IPS-18c (cell line): ENCODE data around the gene EML6.
"Not testable (repeated sequence)": the region's sequence is repeated elsewhere in the genome, so short reads cannot be mapped to it uniquely, and the experiment has no call there.

Experiments used
- H3K4me3 ChIP-seq: 2 replicates; pipeline ENCODE4 v1.7.0; 2013; ENCODE audit warnings: low read depth, mild to moderate bottlenecking, low read length, moderate library complexity; ENCODE audit not compliant: insufficient read depth
- H3K9me3 ChIP-seq: one replicate; pipeline ENCODE4 v1.6.1; 2013; ENCODE audit warnings: mild to moderate bottlenecking, low read length, moderate library complexity; ENCODE audit not compliant: control insufficient read depth, insufficient read depth

EML6 gene

DNA sequence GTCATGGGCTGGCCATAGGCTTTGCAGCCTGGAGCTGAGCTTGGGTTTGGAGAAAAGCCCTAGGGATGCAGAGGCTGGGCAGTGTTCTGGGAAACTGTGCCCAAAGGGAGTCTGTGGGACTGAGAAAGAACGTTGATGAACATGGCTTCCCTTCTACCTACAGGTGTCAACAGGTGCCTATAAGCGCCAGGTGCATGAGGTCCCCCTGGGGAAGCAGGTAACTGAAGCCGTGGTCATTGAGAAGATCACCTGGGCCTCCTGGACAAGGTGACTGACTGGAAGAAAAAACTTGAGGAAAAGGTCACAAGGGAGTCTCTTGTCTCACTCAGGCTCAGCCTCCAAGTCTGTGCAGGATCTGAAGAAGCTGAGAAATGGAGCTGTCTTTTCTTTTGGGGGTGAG lies 243.4 kb downstream of the EML6 start:
- no peaks in the 10 kb centered on the region for H3K9me3 ChIP-seq
- H3K4me3 ChIP-seq = no peak overlapping the region

DNA sequence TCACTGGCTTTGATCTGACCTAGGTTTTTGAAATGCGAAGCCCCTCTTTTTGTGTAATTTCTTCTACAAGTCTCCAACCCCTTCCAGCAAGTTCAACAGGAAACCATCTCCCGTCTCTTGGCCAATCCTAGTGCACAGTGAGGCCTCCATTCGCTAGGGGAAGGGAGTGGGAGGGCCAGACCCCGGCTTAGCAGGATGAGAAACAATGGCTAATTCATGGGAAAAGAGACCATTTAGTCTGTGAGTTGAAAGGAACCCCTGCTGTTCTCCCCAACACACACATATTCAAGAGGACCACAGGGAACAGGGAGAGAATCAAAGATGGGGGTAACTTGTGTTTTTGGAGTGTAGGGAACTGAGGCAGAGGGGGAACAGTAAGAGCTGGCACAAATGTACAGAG lies 243.8 kb downstream of the EML6 start:
- no peak overlapping the region for H3K4me3 ChIP-seq
- H3K9me3 ChIP-seq = no peaks in the 10 kb centered on the region

DNA sequence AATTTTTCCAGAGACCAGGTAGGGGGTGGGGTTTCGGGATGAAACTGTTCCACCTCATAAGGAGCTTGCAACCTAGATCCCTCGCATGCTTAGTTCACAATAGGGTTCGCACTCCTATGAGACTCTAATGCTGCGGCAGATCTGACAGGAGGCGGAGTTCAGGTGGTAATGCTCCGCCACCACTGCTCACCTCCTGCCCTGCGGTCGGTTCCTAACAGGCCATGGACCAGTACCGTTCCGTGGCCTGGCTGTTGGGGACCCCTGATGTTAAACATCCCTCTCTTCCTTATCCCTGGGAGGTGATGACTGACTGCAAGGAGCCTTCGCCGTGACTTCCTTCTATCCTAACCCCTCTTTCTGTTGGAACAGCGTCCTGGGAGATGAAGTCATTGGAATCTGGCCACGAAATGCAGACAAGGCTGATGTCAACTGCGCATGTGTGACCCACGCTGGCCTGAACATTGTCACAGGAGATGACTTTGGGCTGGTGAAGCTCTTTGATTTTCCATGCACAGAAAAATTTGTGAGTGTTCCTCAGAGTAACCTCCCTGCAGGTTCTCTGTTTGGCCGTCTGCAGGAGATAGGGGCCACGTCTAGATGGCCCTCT lies 244.4 kb downstream of the EML6 start:
- Histone ChIP-seq H3K9me3 (no peaks in the 10 kb centered on the region), H3K4me3 (no peak overlapping the region)

DNA sequence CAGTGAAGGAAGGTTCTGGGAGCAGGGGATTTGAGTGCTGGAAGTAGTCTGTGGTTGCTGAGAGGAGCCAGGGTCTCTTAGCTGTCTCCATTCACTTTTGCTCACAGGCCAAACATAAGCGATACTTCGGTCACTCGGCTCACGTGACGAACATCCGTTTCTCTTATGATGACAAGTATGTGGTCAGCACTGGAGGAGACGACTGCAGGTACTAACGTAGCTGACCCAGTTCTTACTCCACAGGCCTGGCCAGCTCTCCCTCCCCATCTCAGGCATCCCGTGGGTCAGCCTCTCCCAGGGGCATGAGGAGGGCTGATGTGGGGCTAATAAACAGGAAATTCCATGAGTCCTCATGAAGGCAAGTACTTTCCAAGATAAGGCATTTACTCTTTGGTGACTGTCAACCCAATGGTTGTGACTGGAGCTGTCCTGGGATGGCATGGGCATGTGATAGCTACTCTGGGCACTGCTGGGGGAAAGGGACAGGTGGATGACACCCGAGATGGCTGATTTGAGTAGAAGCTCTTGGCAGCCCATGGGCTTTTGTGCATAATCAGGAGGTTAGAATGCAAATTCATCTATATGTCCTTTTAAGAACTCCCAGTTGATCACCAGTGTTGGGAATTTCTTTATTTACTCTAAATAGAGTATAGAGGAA lies 245.2 kb downstream of the EML6 start:
- H3K4me3 ChIP-seq = no peak overlapping the region
- H3K9me3 ChIP-seq = no peaks in the 10 kb centered on the region

DNA sequence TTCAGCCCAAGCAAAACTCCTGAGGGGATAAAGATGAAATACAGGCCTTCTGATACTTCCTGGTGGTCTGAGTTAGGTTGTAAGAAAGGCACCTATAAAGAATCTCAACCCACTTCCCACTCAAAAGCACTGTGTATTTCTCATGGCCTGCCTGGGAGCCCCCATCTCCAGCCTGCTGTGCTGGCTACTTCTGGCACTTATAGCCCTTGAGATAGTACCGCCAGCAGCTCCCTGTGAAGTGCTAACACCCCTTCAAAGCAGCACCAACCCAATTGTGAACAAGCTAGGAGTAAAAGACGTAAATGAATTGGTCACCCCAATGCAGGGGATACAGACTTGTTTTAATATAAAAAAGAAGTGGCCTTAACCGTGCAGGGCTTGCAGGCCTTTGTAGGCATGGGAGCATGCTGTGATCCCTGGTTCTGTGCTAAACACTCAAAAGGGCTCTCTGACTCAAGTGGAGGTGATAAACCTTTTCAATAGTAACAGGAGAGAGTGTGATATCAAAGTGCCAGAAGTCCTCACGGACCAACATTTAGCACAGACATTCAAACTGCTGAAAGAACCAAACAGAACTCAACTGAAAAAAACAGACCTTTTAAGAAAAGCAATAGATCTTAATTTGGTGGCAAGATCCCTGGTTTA lies 246.0 kb downstream of the EML6 start:
- Histone ChIP-seq H3K9me3 (no peaks in the 10 kb centered on the region), H3K4me3 (no peak overlapping the region)

DNA sequence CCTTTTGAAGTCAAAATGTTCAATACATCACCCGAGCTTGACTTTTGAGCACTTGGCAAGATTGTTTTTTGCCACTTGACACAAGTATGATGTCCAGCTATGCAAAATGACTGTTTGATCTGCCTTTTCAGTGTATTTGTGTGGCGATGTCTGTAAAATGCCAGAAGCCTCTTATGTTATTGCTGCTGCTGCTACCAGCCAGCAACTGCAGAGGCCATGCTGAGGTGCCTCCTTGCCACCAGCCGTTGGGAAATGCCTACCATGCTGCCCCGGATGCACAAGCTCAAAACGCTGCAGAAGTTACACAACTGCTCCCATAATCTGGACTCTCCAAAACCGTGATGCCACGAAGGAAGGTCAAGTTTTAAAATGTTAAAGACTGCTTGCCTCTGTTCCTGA lies 246.5 kb downstream of the EML6 start:
- Histone ChIP-seq H3K4me3 (no peak overlapping the region), H3K9me3 (no peaks in the 10 kb centered on the region)

DNA sequence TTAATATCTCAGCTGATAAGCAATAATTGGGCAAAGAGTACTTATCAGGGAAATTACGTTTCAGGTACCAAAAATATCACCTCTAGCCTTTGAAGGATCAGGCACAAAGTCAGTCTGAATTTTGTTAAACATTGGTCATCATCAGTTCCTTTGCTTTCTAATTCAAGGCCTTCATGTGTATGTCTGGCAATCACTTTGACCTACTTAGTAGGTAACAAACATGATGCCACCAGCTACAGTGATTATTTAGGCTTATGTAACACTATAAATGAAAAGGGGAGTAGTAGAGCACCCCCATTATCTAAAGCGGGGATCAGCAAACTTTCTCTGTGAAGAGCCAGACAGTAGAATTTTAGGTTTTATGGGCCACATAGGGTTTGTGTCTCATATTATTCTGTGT lies 251.7 kb downstream of the EML6 start:
- H3K9me3 ChIP-seq = no peaks in the 10 kb centered on the region
- H3K4me3 ChIP-seq = no peak overlapping the region

DNA sequence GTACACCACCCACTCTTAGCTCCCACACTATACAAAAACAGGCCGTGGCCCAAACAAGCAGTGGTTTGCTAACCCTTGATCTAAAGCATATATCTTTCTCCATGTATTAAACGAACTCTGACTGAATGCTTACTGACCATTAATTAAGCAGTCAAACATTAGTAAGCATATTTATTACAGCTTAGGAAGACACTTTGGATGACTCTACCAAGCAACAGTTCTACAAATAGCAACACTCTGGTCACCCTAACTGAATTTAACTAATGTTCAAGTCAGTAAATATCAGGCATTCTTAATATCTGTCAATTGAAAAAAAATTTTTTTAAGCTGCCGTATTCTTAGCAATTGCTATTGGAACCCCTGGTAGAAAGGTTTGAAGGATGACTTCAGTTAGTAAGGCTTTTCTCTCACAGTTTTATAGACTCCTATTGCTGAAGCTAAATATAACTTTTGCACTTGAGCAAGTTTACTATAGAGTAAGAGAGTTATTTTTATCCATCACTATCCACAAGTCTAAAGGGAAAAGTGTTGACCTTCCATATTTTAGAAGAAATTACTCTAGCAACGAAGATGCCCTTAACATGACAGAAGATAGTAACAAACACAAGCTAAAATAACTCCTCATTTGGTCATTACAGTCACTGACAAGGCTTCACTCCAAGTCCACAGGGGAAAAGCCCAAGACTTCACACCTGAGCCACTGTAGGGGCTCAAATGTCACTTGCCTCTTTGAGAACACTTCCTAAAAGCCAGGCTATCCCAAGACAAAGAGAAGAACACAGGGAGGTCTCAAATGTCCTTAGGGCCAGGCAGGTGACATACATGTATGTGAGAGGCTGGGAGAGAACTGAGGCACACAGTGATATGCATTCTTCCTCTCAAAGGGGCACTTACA lies 252.4 kb downstream of the EML6 start:
- no peak overlapping the region for H3K4me3 ChIP-seq
- no peaks in the 10 kb centered on the region for H3K9me3 ChIP-seq

DNA sequence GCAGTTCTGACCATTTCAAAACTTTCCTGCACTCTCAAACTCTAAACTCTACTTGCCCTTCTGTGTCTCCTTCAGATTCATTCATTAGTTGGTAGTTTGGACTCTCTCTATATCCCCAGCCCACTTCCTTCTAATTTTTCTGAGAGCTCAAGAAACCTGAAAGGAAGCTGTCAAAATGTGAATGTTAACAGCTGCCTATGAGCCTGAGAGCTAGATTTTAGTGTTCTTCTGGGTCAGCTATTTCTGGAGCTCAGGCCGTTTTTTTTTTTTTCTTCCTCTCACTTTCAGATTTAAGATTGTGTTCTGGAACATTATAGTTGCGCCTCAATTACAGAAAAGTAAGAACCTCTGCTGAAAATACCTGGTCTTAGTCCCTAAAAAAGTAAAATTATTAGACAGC lies 253.7 kb downstream of the EML6 start:
- Histone ChIP-seq H3K4me3 (no peak overlapping the region), H3K9me3 (no peaks in the 10 kb centered on the region)

DNA sequence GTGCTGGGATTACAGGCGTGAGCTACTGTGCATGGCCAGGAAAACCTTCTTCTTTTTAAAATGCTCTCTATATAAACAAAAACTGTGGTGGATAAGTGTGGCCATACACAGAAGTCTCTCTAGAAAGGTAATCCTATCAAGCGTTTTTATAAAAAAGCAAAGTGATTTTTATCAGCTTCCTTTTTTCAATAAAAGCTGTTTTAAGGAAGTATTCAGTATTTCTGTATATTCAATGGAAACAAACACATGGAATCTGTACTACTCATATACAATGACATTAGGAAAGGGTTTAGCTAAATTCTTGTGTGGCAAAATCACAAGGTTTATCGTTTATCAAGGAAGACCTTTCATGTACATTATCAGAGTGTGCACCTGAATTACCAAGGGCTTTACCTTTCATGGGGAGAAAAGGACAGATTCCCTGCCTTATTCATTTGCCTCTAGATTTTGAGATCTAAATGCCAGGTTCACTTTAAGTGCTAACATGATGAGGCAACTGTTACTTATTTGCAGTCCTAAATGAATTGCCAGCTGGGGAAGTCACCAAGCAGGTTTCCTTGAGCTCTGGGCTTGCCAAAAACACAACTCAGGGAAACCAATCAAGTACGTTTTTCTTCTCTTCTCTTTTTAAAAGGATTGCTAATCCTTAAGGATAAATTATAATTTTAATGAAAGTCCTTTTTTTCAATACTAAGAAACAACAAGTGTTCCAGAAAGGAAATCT lies 256.0 kb downstream of the EML6 start:
- H3K4me3 ChIP-seq = no peak overlapping the region
- no peaks in the 10 kb centered on the region for H3K9me3 ChIP-seq

DNA sequence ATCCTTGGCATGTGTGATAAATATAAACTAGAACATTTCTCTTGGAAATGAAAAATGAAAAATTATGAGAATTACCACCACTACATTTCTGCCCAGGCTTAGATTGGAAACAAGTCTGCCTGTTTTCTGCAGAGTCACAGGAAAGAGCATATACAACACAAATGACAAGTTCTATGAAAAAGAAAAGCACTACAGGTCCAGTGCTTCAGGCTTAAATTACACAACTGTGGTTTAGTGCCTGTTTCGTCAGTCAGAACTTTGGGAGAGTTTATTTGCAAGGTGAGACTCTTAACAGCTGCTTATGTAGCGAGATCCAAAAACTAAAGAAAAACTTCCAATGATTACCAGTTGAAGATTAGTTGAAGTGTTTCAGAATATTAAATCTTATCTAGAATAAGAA lies 257.9 kb downstream of the EML6 start:
- Histone ChIP-seq H3K4me3 (no peak overlapping the region), H3K9me3 (no peaks in the 10 kb centered on the region)

DNA sequence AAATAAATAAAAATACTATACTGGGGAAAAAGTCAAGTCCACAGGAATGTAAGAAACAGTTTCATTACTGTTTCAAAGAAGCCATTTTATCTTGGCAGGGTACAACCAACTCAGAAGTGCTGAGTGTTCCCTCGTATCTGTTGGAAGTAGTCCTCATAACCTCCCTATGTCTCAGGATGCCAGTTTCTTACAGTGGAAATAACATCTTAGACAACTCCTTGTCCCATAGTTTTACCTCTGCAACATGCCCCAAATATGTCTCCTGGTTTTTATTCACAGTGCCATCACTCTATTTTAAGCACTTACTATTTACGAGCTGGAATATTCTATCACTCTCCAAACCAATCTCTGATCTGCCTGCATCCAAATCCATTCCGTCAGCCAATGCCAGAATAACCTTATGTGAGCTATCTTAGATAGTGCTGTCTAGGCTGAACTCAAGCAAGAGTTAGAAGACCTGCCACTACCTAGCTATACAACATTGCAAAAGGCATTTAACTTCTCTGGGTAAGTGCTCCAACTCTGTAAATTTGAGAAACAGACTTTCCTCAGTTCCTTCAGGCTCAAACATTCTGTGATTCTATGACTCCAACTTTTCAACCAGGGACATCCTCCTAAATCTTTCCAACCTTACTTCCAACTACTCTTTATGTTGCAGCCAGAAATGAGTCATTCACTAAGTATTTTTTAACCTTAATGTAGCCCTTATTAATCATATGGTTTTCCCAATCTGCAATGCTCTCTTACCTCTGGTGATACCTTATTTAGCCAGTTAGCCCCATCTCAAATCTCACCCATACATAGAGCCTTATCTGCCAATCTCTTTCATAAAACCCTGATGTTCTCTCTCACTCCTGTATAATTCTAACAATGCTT lies 260.1 kb downstream of the EML6 start:
- H3K4me3 ChIP-seq = no peak overlapping the region

DNA sequence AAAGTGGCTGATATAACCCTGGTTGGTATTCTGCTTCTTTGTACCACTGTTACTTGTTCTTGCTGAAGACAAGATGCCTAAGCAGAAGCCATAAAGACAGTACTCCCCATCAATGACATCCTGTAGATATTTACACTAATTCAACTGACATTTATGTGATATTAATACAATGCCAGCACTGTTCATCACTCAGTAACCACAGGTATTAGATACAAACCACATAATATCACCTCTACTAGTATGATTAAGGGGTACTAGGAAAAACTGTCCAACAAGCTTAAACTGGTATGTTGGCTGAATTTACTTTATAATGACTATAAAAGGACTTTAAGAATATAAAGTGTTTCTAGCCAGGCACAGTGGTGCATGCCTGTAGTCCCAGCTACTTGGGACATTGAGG lies 261.0 kb downstream of the EML6 start:
- Histone ChIP-seq H3K9me3 (no peaks in the 10 kb centered on the region), H3K4me3 (no peak overlapping the region)

More for the DNA sequence above, 260.1 kb downstream of the EML6 start:
- H3K9me3 ChIP-seq = no peaks in the 10 kb centered on the region

DNA sequence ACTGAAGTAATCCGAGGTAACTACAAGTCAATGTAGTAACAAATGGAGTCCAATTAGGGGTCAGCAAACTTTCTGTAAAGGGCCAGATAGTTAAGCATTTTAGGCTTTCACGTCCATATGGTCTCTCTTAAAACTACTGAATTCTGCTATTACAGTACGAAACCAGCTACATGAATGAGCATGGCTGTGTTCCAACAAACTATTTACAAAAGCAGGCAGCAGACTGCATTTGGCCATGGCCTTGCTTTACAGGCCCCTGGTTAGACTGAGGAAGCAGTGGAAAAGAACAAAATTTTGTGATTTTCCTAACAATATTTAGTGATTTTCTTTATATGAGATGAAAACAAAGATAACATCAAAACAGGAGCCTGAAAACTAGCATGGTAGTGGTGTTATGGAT lies 262.8 kb downstream of the EML6 start:
- no peak overlapping the region for H3K4me3 ChIP-seq
- H3K9me3 ChIP-seq = no peaks in the 10 kb centered on the region

DNA sequence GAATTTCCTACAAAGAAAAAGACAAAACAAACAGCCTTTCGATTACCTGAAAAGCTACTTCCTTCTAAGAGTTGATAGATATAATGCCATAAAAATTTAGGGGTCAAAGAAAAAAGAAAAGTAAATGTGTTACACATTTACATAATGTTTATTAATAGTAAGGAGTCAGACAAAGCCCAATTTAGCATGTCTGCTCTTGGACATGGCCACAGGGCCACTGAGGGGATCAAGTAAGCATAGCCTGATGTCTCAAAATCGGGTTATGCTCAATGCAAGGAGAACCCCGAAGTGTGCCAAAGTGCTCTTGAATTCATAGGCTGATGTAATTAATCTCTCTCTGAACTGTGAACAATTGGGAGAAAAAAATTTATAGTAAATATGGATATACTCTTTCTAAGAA lies 265.1 kb downstream of the EML6 start:
- no peak overlapping the region for H3K4me3 ChIP-seq
- no peaks in the 10 kb centered on the region for H3K9me3 ChIP-seq

DNA sequence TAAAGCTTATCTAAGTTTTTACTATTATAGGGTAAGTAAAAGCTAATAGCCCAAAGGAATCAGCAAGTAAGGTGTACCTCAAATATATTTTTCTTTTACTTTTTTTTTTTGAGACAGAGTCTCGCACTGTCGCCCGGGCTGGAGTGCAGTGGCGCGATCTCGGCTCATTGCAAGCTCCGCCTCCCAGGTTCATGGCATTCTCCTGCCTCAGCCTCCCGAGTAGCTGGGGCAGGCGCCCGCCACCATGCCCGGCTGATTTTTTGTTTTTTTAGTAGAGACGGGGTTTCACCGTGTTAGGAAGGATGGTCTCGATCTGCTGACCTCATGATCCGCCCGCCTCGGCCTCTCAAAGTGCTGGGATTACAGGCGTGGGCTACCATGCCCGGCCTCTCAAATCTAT lies 267.2 kb downstream of the EML6 start:
- not testable (repeated sequence) for H3K4me3 ChIP-seq, H3K9me3 ChIP-seq
